HTR-8/SVneo (cell line): ENCODE data around the gene TTLL13.

Experiments used
- DNase-seq: peaks from one replicate; pipeline ENCODE4 v3.0.0; 2011; ENCODE audit warnings: low spot score, mixed read lengths; ENCODE audit not compliant: insufficient read length
- FAIRE-seq: peaks from 2 replicates; lab custom pipeline; 2011; peaks lifted over from hg19 to GRCh38; lab: Jason Lieb, UNC

TTLL13 gene

GRCh38 chr15:90306560-90306959, 57.2 kb downstream of the TTLL13 start:
- FAIRE-seq (no peak), DNase-seq (no peak)

GRCh38 chr15:90307661-90308060, 58.3 kb downstream of the TTLL13 start:
- FAIRE-seq = no peak
- no peak for DNase-seq

- FAIRE-seq (no peak), DNase-seq (no peak)
These were observed 59.7 kb downstream of the TTLL13 start for GRCh38 chr15:90309020-90309419.
